Activated CD8-positive, alpha-beta memory T cell treated with anti-CD3 and anti-CD28 coated beads for 36 hours (primary cell): Measurements from ENCODE around the gene NME7. TPM values are rescaled to one million over a fixed set of nuclear protein-coding genes. Genes with fewer than 3 reads are reported as not detected.
"Not testable (repeated sequence)": the region's sequence is repeated elsewhere in the genome, so short reads cannot be mapped to it uniquely, and the experiment has no call there.

Source experiments
- CTCF ChIA-PET: fragments of 350-600 bp; sonication (Branson Sonifier 250); formaldehyde crosslinking; loops from one replicate; lab custom pipeline; 2021; ENCODE audit warnings: antibody characterized with exemption; lab: Charles Lee
- POLR2A ChIA-PET: fragments of 350-600 bp; sonication (Branson Sonifier 250); formaldehyde crosslinking; loops from one replicate; lab custom pipeline; 2021; ENCODE audit warnings: antibody characterized with exemption; lab: Charles Lee
- total RNA-seq, 2 experiments: library from RNA; stranded (reverse); gene quantifications; one replicate each; pipeline ENCODE4 v1.2.3, GENCODE V29; 2021

Gene NME7
- total RNA-seq, 2 experiments from 2014 or later: 25.4 to 27.0 TPM

- CTCF ChIA-PET: no interaction called here
- POLR2A ChIA-PET: no interaction called here
These were observed 174.3 kb downstream of the NME7 start for GRCh38 chr1:169193191-169193850.

GRCh38 chr1:169186106-169186505 lies 181.5 kb downstream of the NME7 start:
- CTCF ChIA-PET: no interaction called here
- POLR2A ChIA-PET: no interaction called here

DNA sequence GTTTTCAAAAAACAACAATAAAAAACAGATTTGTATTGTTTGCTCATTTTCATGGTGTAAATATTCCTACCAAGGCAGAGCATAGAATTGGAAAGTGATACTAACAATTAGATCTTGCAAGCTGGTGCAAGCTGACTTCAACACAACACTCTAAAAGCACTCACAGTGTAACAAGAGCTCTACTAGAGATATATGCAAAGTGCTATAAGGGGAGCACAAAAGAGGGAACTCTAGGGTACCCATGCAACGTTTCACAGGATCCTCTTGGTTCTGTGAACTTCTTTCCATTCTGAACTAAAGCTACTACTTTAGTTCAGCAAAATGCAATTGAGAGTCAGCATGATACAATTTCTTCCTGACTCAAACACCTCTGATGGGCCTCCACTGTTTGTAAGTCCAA lies 182.8 kb downstream of the NME7 start:
- POLR2A ChIA-PET: no interaction called here
- CTCF ChIA-PET: interaction anchor here (0.6 kb wide), 1 partner anchor 394 kb away, joined by 3 read pairs; no protein-coding TSS in a partner anchor

DNA sequence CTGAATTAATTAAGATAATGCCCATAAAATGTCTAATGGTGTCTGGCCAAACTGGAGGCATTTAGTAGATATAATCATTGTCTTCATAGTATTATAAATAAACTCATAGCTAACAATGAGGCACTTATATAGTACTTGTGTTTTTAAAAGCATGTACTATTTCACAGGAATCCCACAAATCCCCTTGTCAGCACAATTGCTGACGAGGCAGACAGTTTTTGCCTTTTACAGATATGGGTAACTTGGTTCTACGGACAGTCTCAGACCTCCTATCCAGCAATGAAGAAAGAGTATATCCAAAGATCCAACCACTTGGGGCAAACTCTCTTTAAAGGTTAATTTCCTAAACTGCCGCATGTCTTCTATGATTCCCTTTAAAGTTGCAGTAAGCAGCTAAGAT lies 187.4 kb downstream of the NME7 start:
- ChIA-PET CTCF (no interaction called here), POLR2A (no interaction called here)

DNA sequence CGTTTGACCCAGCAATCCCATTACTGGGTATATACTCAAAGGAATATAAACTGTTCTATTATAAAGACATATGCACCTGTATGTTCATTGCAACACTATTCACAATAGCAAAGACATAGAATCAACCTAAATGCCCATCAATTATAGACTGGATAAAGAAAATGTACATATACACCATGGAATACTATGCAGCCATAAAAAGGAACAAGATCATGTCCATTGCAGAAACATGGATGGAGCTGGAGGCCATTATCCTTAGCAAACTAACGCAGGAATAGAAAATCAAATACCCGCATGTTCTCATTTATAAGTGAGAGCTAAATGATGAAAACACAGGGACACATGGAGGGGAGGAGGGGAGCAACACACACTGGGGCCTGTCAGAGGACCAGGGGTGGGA lies 188.2 kb downstream of the NME7 start:
- CTCF ChIA-PET: interaction anchor here (0.9 kb wide), 1 partner anchor 31 kb away, joined by 3 read pairs; no protein-coding TSS in a partner anchor
- POLR2A ChIA-PET: not testable (repeated sequence)

DNA sequence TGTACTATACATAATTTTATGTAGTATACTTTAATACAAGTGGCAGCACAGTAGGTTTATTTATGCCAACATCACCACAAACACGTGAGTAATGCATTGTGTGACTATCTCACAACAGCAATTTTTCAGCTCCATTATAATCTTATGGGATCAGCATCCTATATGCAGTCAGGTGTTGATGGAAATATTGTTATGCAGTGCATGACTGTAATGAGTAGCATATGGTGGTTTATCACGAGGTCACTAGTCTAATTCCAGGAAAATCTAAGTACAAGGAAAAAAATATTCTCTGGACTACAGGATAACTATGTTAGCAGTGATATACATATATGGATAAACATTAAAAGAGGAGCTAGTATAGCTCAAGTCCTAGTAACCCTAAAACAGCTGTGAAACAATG lies 192.1 kb downstream of the NME7 start:
- CTCF ChIA-PET: no interaction called here
- POLR2A ChIA-PET: no interaction called here

GRCh38 chr1:169163059-169163458 lies 204.5 kb downstream of the NME7 start:
- ChIA-PET POLR2A (no interaction called here), CTCF (no interaction called here)

DNA sequence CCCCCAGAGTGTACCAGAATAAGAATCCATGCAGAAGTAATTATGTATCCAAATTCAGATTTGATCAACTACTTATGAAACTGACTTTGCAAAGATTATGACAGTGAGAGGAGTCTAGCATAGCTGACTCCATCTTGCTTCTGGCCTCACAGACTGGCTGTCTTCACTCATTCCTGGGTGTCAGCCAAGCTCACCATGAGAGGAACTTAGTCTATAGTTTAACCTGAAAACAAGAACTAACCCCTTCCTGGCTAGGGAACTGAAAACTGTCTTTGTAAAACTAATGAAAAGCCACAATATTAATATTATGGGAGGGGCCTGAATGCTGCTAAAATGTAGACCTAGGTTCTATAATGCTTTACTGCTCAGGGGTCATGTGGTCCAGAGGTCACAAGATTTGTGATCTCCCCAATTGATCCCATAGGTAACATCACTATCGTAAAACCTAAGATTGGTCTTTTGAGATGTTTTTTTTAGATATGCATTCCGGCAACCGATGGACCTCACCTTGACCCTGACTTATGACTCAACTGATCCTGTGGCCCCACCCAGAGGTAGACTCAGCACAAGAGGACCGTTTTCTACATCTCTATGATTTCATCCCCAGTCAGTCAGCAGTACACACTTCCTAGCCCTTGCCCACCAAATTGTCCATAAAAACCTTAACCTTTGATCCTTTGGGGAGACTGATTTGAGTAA lies 206.0 kb downstream of the NME7 start:
- CTCF ChIA-PET: no interaction called here
- POLR2A ChIA-PET: no interaction called here

- CTCF ChIA-PET: no interaction called here
These were observed 206.6 kb downstream of the NME7 start for GRCh38 chr1:169160845-169161495.

DNA sequence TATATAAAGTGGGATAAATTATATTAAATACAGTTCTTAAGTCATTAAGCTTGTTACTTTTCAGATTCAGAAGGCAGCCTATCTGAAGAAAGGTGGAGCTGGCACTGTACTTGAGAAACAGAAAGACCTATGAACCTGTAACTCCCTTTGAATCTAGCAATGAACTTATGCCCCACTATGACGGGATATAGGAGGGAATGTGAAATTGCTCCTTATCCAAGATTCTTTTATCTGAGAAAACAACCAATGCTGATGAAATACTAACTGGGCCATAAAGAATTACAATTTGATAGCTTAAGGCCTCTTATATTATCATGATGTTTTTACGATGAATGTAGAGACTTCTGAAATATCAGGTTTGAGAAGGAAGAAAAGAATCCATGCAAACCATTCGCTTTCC lies 211.0 kb downstream of the NME7 start:
- CTCF ChIA-PET: no interaction called here

More at GRCh38 chr1:169160845-169161495, 206.6 kb downstream of the NME7 start:
- POLR2A ChIA-PET: no interaction called here

DNA sequence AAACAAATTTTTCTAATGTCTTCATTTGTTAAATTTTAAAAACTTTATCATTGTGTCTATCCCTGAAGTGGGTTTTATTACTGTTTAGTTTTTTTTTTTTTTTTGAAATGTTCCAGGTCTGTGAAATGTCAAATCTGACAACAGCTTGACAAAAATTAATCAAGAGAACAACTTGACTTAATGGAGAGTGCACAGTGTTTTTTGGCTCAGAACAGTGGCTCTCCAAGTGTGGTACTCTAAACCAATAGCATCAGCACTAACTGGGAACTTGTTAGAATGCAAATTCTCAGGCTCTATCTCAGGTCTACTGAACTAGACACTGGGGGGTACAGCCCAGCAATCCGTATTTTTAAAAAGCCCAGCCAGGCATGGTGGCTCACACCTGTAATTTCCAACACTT lies 211.9 kb downstream of the NME7 start:
- ChIA-PET POLR2A (no interaction called here), CTCF (no interaction called here)

More for the DNA sequence above, 211.0 kb downstream of the NME7 start:
- POLR2A ChIA-PET: no interaction called here

DNA sequence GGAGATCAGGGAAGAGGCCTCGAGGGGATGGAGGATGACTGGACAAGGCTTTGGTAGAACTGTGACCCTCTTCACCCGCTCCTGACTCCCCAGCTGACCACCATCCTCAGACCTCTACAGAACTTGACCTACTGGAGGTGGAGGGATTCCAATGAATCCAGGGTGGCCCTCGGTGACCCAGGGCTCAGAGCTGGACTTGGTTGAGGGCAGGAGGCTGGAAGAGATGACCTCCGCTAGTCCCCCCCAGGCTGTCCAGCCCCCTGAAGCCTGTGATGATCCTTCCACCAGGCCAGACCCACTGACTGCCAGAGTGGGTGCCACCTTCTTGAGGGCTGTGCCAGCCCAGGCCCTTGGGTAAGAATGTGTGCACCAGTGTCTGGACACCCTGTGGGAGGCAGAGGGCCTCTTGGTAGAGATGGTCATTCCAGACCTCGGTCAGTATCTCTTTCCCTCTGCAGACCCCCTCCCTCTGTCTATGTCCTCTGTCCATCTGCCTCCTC lies 216.2 kb downstream of the NME7 start:
- ChIA-PET CTCF (no interaction called here), POLR2A (no interaction called here)

DNA sequence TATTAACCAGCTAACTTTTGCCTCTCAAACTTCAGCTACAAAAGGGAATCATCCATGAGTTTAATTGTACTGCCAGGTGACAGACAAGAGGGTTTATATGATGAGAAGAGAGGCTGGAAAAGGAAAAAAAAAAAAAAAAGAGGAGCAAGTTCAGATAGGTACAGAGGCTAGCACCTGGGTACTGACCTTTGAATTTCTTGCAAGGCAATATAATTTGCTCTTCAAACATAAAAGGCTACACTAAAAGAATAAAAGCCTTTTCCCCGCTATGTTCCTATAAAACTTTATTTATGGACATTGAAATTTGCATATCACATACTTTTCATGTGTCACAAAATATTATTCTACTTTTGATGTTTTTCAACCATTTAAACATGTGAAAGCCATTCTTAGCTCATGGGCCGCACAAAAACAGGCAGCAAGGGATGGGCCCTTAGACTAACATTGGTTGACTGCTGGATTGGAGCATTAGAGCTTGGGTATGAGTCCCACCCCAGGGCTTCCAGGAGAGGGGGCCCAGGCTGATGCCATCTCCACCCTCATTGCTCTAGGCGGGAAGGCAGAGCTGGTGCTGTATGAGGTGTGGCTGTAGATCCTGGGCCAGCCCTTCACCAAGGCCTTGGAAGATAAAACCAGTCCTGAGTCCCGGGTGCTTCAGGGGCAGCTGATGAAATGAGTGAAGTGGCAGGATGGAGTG lies 216.8 kb downstream of the NME7 start:
- ChIA-PET POLR2A (no interaction called here), CTCF (no interaction called here)

DNA sequence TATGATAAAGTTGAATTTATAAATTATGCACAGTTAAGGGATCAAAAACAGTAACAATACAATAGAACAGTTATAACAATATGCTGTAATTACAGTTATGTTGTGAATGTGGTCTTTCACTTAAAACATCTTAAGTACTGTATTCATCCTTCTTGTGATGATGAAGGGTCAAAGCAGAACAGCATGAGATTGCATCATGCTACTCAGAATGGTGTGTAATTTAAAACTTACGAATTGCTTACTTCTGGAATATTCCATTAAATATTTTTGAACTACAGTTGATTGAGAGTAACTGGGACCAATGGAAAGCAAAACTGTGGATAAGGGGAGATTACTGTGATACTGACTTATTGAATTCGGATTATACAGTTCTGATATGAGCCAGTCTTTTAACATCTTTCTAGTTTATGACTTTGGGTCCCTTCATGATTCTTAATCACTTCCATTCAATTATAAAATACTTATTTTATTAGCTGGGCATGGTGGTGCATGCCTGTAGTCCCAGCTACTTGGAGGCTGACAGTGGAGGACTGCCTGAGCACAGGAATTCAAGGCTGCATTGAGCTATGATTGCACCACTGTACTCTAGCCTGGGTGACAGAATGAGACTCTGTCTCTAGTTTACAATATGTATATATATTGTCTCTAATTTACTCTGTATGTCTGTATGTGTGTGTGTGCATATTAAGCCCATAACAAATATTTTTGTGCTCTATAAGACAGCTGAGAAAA lies 217.9 kb downstream of the NME7 start:
- POLR2A ChIA-PET: no interaction called here
- CTCF ChIA-PET: no interaction called here

- ChIA-PET POLR2A (no interaction called here), CTCF (no interaction called here)
These were observed 218.9 kb downstream of the NME7 start for GRCh38 chr1:169148472-169149252.

DNA sequence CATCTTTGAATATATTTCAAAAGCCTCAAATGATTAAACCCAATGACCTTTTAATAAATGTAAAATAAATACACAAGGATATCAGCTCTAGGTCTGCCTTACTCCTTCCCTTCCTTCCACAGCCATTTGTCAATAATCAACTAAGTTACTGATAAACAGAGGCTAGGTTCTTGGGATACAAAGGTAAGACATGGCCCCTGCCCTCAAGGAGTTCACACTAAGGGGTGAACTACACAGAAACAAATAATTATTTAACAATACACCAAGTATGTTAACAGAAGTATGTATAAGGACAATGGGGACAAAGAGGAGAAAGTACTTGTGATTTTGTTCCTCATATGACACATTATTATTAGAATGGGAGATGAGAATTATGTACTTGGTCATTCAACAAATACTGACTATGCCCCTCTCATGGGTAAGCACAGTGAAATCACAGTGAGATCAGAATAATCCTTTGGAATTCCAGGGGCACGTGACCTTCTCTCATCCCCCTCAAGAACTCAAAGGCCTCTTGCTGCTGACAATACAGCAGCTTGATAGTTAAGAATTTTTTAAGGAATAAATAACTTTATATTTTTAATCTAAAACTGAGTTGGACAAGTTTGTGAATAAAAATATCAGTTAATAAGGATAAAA lies 220.9 kb downstream of the NME7 start:
- ChIA-PET POLR2A (no interaction called here), CTCF (no interaction called here)

- CTCF ChIA-PET: no interaction called here
These were observed 222.5 kb downstream of the NME7 start for GRCh38 chr1:169144941-169145626.

DNA sequence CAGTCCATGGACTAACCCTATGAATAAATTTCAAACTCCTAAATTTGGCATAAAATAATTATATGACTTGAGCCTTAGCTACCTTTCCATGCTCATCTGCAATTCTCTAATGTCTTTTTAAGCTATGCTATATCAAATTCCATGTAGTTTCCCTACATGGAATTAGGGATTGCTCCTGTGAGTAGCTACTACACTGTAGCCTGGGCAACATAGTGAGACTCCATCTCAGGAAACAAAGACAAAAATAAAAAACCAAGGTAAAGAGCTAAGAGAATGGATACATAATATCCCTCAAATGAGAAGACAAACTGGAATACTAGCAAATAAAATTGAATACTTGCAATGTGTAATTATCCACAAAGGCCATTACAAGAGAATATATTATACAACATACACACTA lies 223.6 kb downstream of the NME7 start:
- ChIA-PET CTCF (no interaction called here), POLR2A (no interaction called here)

More at GRCh38 chr1:169144941-169145626, 222.5 kb downstream of the NME7 start:
- POLR2A ChIA-PET: no interaction called here
